OCI-LY1 (cell line): ENCODE data around the gene CAPN15.

ENCODE experiments used
- EZH2 ChIP-seq: fragments of 200-600 bp; sonication (generic), shearing (Covaris generic); IDR thresholded peaks from 2 replicates; pipeline ENCODE4 v1.8.0; 2017; ENCODE audit warnings: borderline replicate concordance, mixed run types, mild to moderate bottlenecking, antibody characterized with exemption, low read length, moderate library complexity, mixed read lengths
- TF ChIP-seq, protein P1 (sequence below): fragments of 200-600 bp; sonication (generic), shearing (Covaris generic); IDR thresholded peaks from 2 replicates; pipeline ENCODE4 v1.5.1; 2017; ENCODE audit warnings: mild to moderate bottlenecking, antibody characterized with exemption, low read length, moderate library complexity, mixed read lengths

DNA sequence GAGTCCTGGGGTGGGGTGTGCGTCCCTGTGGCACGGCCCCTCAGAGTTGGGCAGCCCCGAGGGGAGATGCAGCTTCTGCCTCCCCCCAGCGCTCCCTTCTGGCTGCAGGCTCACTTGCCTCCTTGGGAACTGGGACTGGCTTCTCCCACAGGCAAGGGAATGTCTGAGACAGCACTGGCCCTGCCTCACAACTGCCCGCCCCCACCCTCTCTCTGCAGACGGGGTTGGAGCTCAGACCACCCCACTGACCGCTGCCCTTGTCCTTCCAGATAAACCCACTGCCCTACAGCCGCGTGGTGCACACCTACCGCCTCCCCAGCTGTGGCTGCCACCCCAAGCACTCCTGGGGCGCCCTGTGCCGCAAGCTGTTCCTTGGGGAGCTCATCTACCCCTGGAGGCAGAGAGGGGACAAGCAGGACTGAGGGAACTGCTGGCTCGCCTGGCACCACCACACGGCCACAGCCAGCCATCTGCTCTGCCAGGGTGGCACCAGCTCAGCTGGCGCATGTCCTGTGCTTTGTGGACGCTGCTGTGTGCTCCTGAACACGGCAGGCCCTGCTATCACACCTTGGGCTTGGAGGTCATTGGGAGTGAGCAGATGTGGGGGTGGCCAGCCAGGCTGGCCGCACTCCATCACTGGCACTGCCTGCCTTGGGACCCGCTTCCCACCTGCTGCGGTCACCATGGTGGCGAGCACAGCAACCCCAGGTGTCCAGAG is 55.3 kb downstream of the CAPN15 start:
- TF ChIP-seq, protein P1, sequence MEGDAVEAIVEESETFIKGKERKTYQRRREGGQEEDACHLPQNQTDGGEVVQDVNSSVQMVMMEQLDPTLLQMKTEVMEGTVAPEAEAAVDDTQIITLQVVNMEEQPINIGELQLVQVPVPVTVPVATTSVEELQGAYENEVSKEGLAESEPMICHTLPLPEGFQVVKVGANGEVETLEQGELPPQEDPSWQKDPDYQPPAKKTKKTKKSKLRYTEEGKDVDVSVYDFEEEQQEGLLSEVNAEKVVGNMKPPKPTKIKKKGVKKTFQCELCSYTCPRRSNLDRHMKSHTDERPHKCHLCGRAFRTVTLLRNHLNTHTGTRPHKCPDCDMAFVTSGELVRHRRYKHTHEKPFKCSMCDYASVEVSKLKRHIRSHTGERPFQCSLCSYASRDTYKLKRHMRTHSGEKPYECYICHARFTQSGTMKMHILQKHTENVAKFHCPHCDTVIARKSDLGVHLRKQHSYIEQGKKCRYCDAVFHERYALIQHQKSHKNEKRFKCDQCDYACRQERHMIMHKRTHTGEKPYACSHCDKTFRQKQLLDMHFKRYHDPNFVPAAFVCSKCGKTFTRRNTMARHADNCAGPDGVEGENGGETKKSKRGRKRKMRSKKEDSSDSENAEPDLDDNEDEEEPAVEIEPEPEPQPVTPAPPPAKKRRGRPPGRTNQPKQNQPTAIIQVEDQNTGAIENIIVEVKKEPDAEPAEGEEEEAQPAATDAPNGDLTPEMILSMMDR, result no peak
- no peak for TF ChIP-seq EZH2
